H9 (cell line): ENCODE results near the gene SLC35B3. TPM values are rescaled to one million over a fixed set of nuclear protein-coding genes. Genes with fewer than 3 reads are reported as not detected.

Experiments
- DNase-seq: peaks from one replicate; pipeline ENCODE4 v3.0.0-alpha.2; 2017
- H2AFZ ChIP-seq: one replicate; pipeline ENCODE4 v1.6.1; 2013; ENCODE audit warnings: mild to moderate bottlenecking, low read length, control low read depth, moderate library complexity
- H2AK5ac ChIP-seq: 2 replicates; pipeline ENCODE4 v1.6.1; 2013; ENCODE audit warnings: low read length, control low read depth, mixed read lengths; ENCODE audit not compliant: insufficient read length
- H2BK120ac ChIP-seq: one replicate; pipeline ENCODE4 v1.6.1; 2013; ENCODE audit warnings: low read depth, mild to moderate bottlenecking, low read length, control low read depth, inconsistent platforms; ENCODE audit not compliant: poor library complexity, severe bottlenecking
- H2BK12ac ChIP-seq: 2 replicates; pipeline ENCODE4 v1.6.1; 2013; ENCODE audit warnings: low read length, control low read depth, mixed read lengths, low read depth; ENCODE audit not compliant: insufficient read length
- H2BK15ac ChIP-seq: 2 replicates; pipeline ENCODE4 v1.6.1; 2013; ENCODE audit warnings: low read depth, low read length, control low read depth
- H2BK20ac ChIP-seq: one replicate; pipeline ENCODE4 v1.6.1; 2013; ENCODE audit warnings: low read depth, mild to moderate bottlenecking, low read length, control low read depth, inconsistent platforms; ENCODE audit not compliant: poor library complexity, severe bottlenecking
- H2BK5ac ChIP-seq: 2 replicates; pipeline ENCODE4 v1.6.1; 2013; ENCODE audit warnings: low read length, control low read depth, mixed read lengths; ENCODE audit not compliant: insufficient read length
- H3K14ac ChIP-seq: 2 replicates; pipeline ENCODE4 v1.6.1; 2013; ENCODE audit warnings: low read length, control low read depth; ENCODE audit not compliant: insufficient read depth
- H3K18ac ChIP-seq: 2 replicates; pipeline ENCODE4 v1.6.1; 2013; ENCODE audit warnings: low read depth, mild to moderate bottlenecking, mixed read lengths, low read length, control low read depth; ENCODE audit not compliant: insufficient read length
- H3K23ac ChIP-seq: 2 replicates; pipeline ENCODE4 v1.6.1; 2013; ENCODE audit warnings: low read length, control low read depth, mixed read lengths, low read depth; ENCODE audit not compliant: insufficient read length
- H3K23me2 ChIP-seq: 2 replicates; pipeline ENCODE4 v1.6.1; 2013; ENCODE audit warnings: low read depth, mild to moderate bottlenecking, mixed read lengths, low read length, control low read depth; ENCODE audit not compliant: insufficient read length, poor library complexity, severe bottlenecking
- H3K27ac ChIP-seq: 2 replicates; pipeline ENCODE4 v1.5.1; 2013; ENCODE audit warnings: low read length, control low read depth, mixed read lengths, low read depth; ENCODE audit not compliant: insufficient read length
- H3K27me3 ChIP-seq: 2 replicates; pipeline ENCODE4 v1.6.1; 2013; ENCODE audit warnings: low read length, control low read depth, inconsistent platforms; ENCODE audit not compliant: insufficient read depth
- H3K4ac ChIP-seq: 2 replicates; pipeline ENCODE4 v1.6.1; 2013; ENCODE audit warnings: low read depth, mild to moderate bottlenecking, control low read depth, inconsistent platforms, low read length, moderate library complexity
- H3K4me1 ChIP-seq: 2 replicates; pipeline ENCODE4 v1.6.1; 2013; ENCODE audit warnings: low read length, control low read depth, inconsistent platforms; ENCODE audit not compliant: insufficient read depth
- H3K4me2 ChIP-seq: 2 replicates; pipeline ENCODE4 v1.6.1; 2013; ENCODE audit warnings: low read length, control low read depth, mixed read lengths; ENCODE audit not compliant: insufficient read length, insufficient read depth
- H3K56ac ChIP-seq: 2 replicates; pipeline ENCODE4 v1.6.1; 2013; ENCODE audit warnings: low read depth, mild to moderate bottlenecking, mixed read lengths, low read length, control low read depth; ENCODE audit not compliant: insufficient read length
- H3K79me1 ChIP-seq: 2 replicates; pipeline ENCODE4 v1.6.1; 2013; ENCODE audit warnings: low read depth, mild to moderate bottlenecking, moderate library complexity, low read length, control low read depth, inconsistent platforms; ENCODE audit not compliant: insufficient read depth, poor library complexity, severe bottlenecking
- H3K79me2 ChIP-seq: 2 replicates; pipeline ENCODE4 v1.6.1; 2013; ENCODE audit warnings: low read length, control low read depth, inconsistent platforms; ENCODE audit not compliant: insufficient read depth
- H3K9ac ChIP-seq: 2 replicates; pipeline ENCODE4 v1.6.1; 2013; ENCODE audit warnings: low read length, control low read depth, mixed read lengths; ENCODE audit not compliant: insufficient read length; ENCODE audit errors: extremely low read depth
- H3K9me3 ChIP-seq: one replicate; pipeline ENCODE4 v1.6.1; 2013; ENCODE audit warnings: low read depth, low read length, inconsistent platforms; ENCODE audit not compliant: control insufficient read depth
- H3T11ph ChIP-seq: one replicate; pipeline ENCODE4 v1.6.1; 2013; ENCODE audit warnings: mild to moderate bottlenecking, low read length, control low read depth, inconsistent platforms
- H4K20me1 ChIP-seq: one replicate; pipeline ENCODE4 v1.6.1; 2013; ENCODE audit not compliant: control insufficient read depth, insufficient read length, insufficient read depth
- H4K5ac ChIP-seq: 2 replicates; pipeline ENCODE4 v1.6.1; 2013; ENCODE audit warnings: low read depth, mild to moderate bottlenecking, mixed read lengths, low read length, control low read depth; ENCODE audit not compliant: insufficient read length
- H4K8ac ChIP-seq: replicated peaks from 2 replicates; pipeline ENCODE4 v1.6.1; 2013; ENCODE audit warnings: low read length, control low read depth, mixed read lengths, low read depth; ENCODE audit not compliant: insufficient read length
- H4K91ac ChIP-seq: 2 replicates; pipeline ENCODE4 v1.6.1; 2013; ENCODE audit warnings: low read depth, mild to moderate bottlenecking, moderate library complexity, mixed read lengths, low read length, control low read depth; ENCODE audit not compliant: insufficient read length
- H3K27ac Mint-ChIP-seq, 3 experiments: 2 replicates in 2 of 3; 3 replicates in 1 of 3; pipeline ENCODE4 v1.8.0; 2020 to 2021; ENCODE audit warnings: mixed read lengths in 3 of 3, mild to moderate bottlenecking in 1 of 3, moderate library complexity in 1 of 3
- H3K27me3 Mint-ChIP-seq: 2 replicates; pipeline ENCODE4 v1.8.0; 2021; ENCODE audit warnings: low read depth, mild to moderate bottlenecking, moderate library complexity, mixed read lengths
- H3K36me3 Mint-ChIP-seq, 3 experiments: 2 replicates in 2 of 3; 3 replicates in 1 of 3; pipeline ENCODE4 v1.8.0; 2020 to 2021; ENCODE audit warnings: low read depth in 3 of 3, mixed read lengths in 3 of 3; ENCODE audit not compliant: insufficient read depth in 1 of 3
- H3K4me1 Mint-ChIP-seq, 2 experiments: 2 replicates each; pipeline ENCODE4 v1.8.0; 2020; ENCODE audit warnings: mixed read lengths in 2 of 2
- H3K4me3 Mint-ChIP-seq, 2 experiments: 2 replicates in 1 of 2; 3 replicates in 1 of 2; pipeline ENCODE4 v1.8.0; 2020 to 2021; ENCODE audit warnings: mild to moderate bottlenecking in 2 of 2, mixed read lengths in 2 of 2, moderate library complexity in 1 of 2
- H3K9me3 Mint-ChIP-seq, 2 experiments: 2 replicates in 1 of 2; 3 replicates in 1 of 2; pipeline ENCODE4 v1.8.0; 2020; ENCODE audit warnings: mild to moderate bottlenecking in 2 of 2, mixed read lengths in 2 of 2, moderate library complexity in 1 of 2
- CTCF ChIP-seq: fragments of 200-600 bp; sonication (generic); conservative IDR thresholded peaks from 3 replicates; pipeline ENCODE4 v1.8.0; 2021; ENCODE audit warnings: antibody characterized with exemption, mild to moderate bottlenecking
- WGBS: extraction: QIAGEN DNeasy Blood & Tissue Kit; methylation state at CpG from one replicate; pipeline ENCODE4 v1.1.7; 2013; ENCODE audit warnings: missing lambda C conversion rate, low lambda C conversion rate, mixed read lengths; ENCODE audit not compliant: insufficient read length; ENCODE audit errors: extremely low coverage; 5-methylcytosine and 5-hydroxymethylcytosine counted together
- total RNA-seq: library from RNA; stranded (reverse); gene quantifications from 2 replicates; pipeline ENCODE4 v1.2.1, GENCODE V29; 2021

SLC35B3 gene
- total RNA-seq, 1 experiment from 2014 or later, result 8.4 TPM

- no peak overlapping the region for H2BK12ac ChIP-seq
- H2AK5ac ChIP-seq, result no peak overlapping the region
- H3K14ac ChIP-seq, result no peak overlapping the region
- H3K4me1 ChIP-seq, result no peaks in the 10 kb centered on the region
- H3K18ac ChIP-seq, result no peak overlapping the region
- Mint-ChIP-seq H3K27ac (no peak overlapping the region), H3K4me1 (peaks cover 2 to 4% of the 10 kb centered on the region in 2 experiments; a peak in 1 of 4 replicates), H3K4me3 (no peak overlapping the region), H3K9me3 (peaks cover 4 to 5% of the 10 kb centered on the region in 2 experiments; a peak in 3 of 5 replicates), H3K27me3 (no peaks in the 10 kb centered on the region), H3K36me3 (no peaks in the 10 kb centered on the region)
- H3K4ac ChIP-seq, result no peak overlapping the region
- no peak overlapping the region for H3K56ac ChIP-seq
- no peak overlapping the region for H4K91ac ChIP-seq
- no peaks in the 10 kb centered on the region for H3K27me3 ChIP-seq
- no peak overlapping the region for H2BK20ac ChIP-seq
- no peak overlapping the region for H2AFZ ChIP-seq
- no peaks in the 10 kb centered on the region for H3K79me2 ChIP-seq
- WGBS, result no CpG with 5 or more reads among the region's 1 CpG
- TF ChIP-seq CTCF, result no peak
- H3K4me2 ChIP-seq, result no peak overlapping the region
- H3K23me2 ChIP-seq, result no peaks in the 10 kb centered on the region
- no peaks in the 10 kb centered on the region for H4K20me1 ChIP-seq
- no peak overlapping the region for H2BK15ac ChIP-seq
- DNase-seq, result no peak
- H4K5ac ChIP-seq, result no peak overlapping the region
- H3K79me1 ChIP-seq, result no peaks in the 10 kb centered on the region
- no peak overlapping the region for H2BK5ac ChIP-seq
- H3T11ph ChIP-seq, result no peak overlapping the region
- no peak overlapping the region for H3K23ac ChIP-seq
- H4K8ac ChIP-seq, result no peak overlapping the region
- no peaks in the 10 kb centered on the region for H3K9me3 ChIP-seq
- H3K9ac ChIP-seq, result no peak overlapping the region
- no peak overlapping the region for H2BK120ac ChIP-seq
- H3K27ac ChIP-seq, result no peak overlapping the region
Observed at GRCh38 chr6:8462694-8463093, 27.3 kb upstream of the SLC35B3 start.
